AG09309 (cell line): ENCODE results near the gene SLC1A1.
A peak's percentile ranks its signal among the peaks of the same experiment; 100 is the strongest.

Experiments
- DNase-seq: peaks from one replicate; pipeline ENCODE4 v3.0.0-alpha.2; 2010; ENCODE audit warnings: low read depth
- H3K4me3 ChIP-seq: 2 replicates; pipeline ENCODE4 v1.5.1; 2011; ENCODE audit warnings: mild to moderate bottlenecking, low read depth, low read length, moderate library complexity; ENCODE audit not compliant: control insufficient read depth
- CTCF ChIP-seq: IDR thresholded peaks from 2 replicates; pipeline ENCODE4 v1.5.1; 2011; ENCODE audit warnings: mild to moderate bottlenecking, low read depth, low read length, inconsistent platforms; ENCODE audit not compliant: insufficient read depth, control insufficient read depth; ENCODE audit errors: missing control alignments

The SLC1A1 gene

GRCh38 chr9:4489919-4490704, at the start of gene SLC1A1:
Gene SLC1A1 (plus strand): TSS chr9:4490468. CDS start chr9:4490680, 212 bp downstream.
- DNase-seq: peak; percentile 50
- peak within 1 kb of the TSS; percentile 78 for H3K4me3 ChIP-seq

DNA sequence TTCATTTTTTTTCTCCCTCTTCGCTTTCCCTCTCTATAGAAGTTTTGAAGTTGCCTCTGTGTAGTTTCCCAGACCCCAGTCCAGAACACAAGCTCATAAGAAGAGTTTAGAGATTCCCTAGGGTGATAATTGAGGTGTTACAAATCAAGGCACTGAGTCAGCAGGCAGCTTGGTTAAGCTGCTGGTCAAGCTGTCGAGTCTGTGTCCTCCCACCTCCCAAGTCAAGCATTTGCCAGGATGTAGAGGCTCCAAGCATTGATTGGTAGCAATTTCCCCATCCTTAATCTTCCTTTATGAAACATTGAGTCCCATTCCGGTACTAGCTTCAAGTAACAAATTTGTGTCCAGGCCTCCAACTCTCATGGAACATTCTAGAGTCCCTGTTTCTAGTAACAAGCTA, 47.5 kb upstream of the SLC1A1 start:
- TF ChIP-seq CTCF: no peak
- no peak for DNase-seq
- no peak overlapping the region for H3K4me3 ChIP-seq

More at GRCh38 chr9:4489919-4490704, at the start of gene SLC1A1:
- no peak for TF ChIP-seq CTCF

GRCh38 chr9:4443439-4443838, 46.8 kb upstream of the SLC1A1 start:
- DNase-seq: no peak

GRCh38 chr9:4461437-4461836, 28.8 kb upstream of the SLC1A1 start:
- no peak for TF ChIP-seq CTCF

More at GRCh38 chr9:4443439-4443838, 46.8 kb upstream of the SLC1A1 start:
- H3K4me3 ChIP-seq: no peak overlapping the region
- no peak for TF ChIP-seq CTCF

GRCh38 chr9:4463824-4464223, 26.4 kb upstream of the SLC1A1 start:
- TF ChIP-seq CTCF: no peak
- DNase-seq: no peak
- H3K4me3 ChIP-seq: no peak overlapping the region

More at GRCh38 chr9:4461437-4461836, 28.8 kb upstream of the SLC1A1 start:
- no peak overlapping the region for H3K4me3 ChIP-seq
- no peak for DNase-seq

DNA sequence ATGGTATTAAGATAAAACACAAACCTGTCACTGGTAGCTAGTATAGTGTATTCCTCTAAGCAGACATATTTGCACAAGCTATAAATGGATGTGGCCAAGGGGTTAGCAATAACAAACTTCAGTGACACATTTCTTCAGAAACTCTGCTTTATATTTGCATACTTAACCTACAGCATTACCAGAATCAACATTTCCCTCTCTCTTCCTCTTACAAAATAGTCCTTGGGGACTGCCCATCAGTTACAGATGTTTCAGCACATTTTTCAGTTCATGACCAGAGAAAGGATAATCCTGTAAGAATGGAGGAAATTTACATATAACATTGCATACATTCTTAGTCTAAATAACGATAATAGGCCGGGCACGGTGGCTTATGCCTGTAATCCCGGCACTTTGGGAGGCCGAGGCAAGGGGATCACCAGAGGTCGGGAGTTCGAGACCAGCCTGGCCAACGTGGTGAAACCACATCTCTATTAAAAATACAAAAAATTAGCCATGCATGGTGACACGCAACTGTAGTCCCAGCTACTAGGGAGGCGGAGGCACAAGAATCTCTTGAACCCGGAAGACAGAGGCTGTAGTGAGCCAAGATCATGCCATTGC, 25.3 kb upstream of the SLC1A1 start:
- DNase-seq: no peak
- no peak for TF ChIP-seq CTCF
- no peak overlapping the region for H3K4me3 ChIP-seq
